ENCODE measurements around the gene PRPF38A.

DNA sequence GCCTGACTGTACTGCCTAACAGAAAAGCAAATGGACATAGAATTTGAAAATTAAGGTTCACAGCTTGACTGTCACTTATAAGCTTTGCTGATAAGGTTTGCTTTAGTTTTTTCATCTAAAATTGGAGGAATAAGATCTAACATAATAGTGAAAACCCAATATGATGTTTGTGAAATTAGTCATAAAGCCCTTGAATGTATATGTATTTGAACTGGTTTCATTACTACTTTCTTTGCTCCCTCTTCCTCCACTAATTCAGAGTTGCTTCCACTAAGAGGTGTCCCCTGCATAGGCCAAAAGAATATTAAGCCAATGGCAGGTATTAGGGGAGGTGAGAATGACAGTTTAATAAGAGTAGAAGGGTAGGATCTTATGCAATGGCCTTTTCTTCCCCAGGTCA lies 10.5 kb downstream of the PRPF38A start:
- TF ChIP-seq, protein P1, sequence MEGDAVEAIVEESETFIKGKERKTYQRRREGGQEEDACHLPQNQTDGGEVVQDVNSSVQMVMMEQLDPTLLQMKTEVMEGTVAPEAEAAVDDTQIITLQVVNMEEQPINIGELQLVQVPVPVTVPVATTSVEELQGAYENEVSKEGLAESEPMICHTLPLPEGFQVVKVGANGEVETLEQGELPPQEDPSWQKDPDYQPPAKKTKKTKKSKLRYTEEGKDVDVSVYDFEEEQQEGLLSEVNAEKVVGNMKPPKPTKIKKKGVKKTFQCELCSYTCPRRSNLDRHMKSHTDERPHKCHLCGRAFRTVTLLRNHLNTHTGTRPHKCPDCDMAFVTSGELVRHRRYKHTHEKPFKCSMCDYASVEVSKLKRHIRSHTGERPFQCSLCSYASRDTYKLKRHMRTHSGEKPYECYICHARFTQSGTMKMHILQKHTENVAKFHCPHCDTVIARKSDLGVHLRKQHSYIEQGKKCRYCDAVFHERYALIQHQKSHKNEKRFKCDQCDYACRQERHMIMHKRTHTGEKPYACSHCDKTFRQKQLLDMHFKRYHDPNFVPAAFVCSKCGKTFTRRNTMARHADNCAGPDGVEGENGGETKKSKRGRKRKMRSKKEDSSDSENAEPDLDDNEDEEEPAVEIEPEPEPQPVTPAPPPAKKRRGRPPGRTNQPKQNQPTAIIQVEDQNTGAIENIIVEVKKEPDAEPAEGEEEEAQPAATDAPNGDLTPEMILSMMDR (IDR thresholded peaks at IDR 0.05; ENCODE audit: insufficient read depth, low read depth, low read length): no peak
- TF ChIP-seq EZH2 (IDR thresholded peaks at IDR 0.05; ENCODE audit: insufficient read depth, low read length): no peak

Data from astrocyte (in vitro differentiated cells and primary cell).